Suprapubic skin (tissue), 4 donors: ENCODE measurements around the gene L3MBTL1. TPM values are rescaled to one million over a fixed set of nuclear protein-coding genes. Genes with fewer than 3 reads are reported as not detected.
A peak's percentile ranks its signal among the peaks of the same experiment; 100 is the strongest.

Experiments
- DNase-seq, 2 donors: peaks; one replicate each; pipeline ENCODE4 v3.0.0-alpha.2; 2019; ENCODE audit warnings: low spot score in 2 of 2
- H3K27ac ChIP-seq: fragments of 200-600 bp; sonication (generic); one replicate; pipeline ENCODE4 v1.5.1; 2019
- H3K27me3 ChIP-seq: fragments of 200-600 bp; sonication (generic); one replicate; pipeline ENCODE4 v1.5.1; 2019
- H3K36me3 ChIP-seq: fragments of 200-600 bp; sonication (generic); one replicate; pipeline ENCODE4 v1.5.1; 2019
- H3K4me1 ChIP-seq: fragments of 200-600 bp; sonication (generic); one replicate; pipeline ENCODE4 v1.5.1; 2019
- H3K4me3 ChIP-seq: fragments of 200-600 bp; sonication (generic); one replicate; pipeline ENCODE4 v1.5.1; 2019; ENCODE audit warnings: mild to moderate bottlenecking
- H3K9me3 ChIP-seq: fragments of 200-600 bp; sonication (generic); one replicate; pipeline ENCODE4 v1.5.1; 2019
- CTCF ChIP-seq, 2 donors: fragments of 200-600 bp in 1 of 2; fragments of 450-650 bp in 1 of 2; sonication (generic) in 1 of 2; IDR thresholded peaks; one replicate each; pipeline ENCODE4 v1.5.1; 2016 to 2019; ENCODE audit warnings: antibody characterized with exemption in 2 of 2, mild to moderate bottlenecking in 1 of 2, moderate library complexity in 1 of 2
- EP300 ChIP-seq: sonication (generic); formaldehyde crosslinking; IDR thresholded peaks from one replicate; pipeline ENCODE4 v1.6.1; 2017; ENCODE audit warnings: antibody characterized with exemption
- POLR2A ChIP-seq, 2 donors: fragments of 450-650 bp; IDR thresholded peaks; one replicate each; pipeline ENCODE4 v1.6.1; 2017; ENCODE audit warnings: antibody characterized with exemption in 2 of 2, mild to moderate bottlenecking in 2 of 2, moderate library complexity in 2 of 2
- POLR2AphosphoS5 ChIP-seq, 3 donors: sonication (generic); formaldehyde crosslinking; IDR thresholded peaks; one replicate each; pipeline ENCODE4 v1.6.1; 2017; ENCODE audit warnings: antibody characterized with exemption in 3 of 3
- WGBS: methylation state at CpG from one replicate; pipeline ENCODE4 v1.1.5; 2018; 5-methylcytosine and 5-hydroxymethylcytosine counted together
- total RNA-seq, 4 donors: library from RNA; depleted of rRNA; stranded (reverse); fragments of >200 nt; gene quantifications; one replicate each; pipeline ENCODE4 v1.1.0, GENCODE V29; 2016

Gene L3MBTL1
- total RNA-seq, 4 donors from 2014 or later: 8.9 to 39.7 (median 14.6) TPM

DNA sequence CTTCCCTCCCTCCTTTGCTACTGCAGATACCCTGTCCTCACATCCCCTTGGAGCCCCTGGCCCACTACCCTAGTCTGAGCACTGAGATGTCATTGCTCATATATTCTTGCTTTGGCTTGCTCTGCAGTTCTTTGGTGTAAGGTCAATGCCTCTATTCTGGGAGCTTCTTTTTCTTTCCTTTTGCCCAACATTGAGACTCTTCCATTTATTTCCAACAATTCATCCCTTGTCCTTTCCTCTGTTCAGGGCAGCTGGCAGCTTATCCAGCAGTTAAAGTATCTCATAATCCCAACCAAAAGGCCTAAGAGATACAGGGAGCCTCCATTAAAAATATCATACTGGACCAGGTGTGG is 23.6 kb downstream of the L3MBTL1 start:
- Histone ChIP-seq H3K4me3 (no peak overlapping the region), H3K27ac (no peak overlapping the region), H3K9me3 (no peaks in the 10 kb centered on the region), H3K36me3 (peaks cover 15% of the 10 kb centered on the region), H3K27me3 (no peaks in the 10 kb centered on the region), H3K4me1 (no peaks in the 10 kb centered on the region)
- no peak for DNase-seq
- TF ChIP-seq CTCF (IDR thresholded peaks at IDR 0.05) (no peak), EP300 (no peak), POLR2A (IDR thresholded peaks at IDR 0.05) (no peak), POLR2AphosphoS5 (IDR thresholded peaks at IDR 0.05) (no peak)

- H3K27ac ChIP-seq: no peak overlapping the region
- H3K27me3 ChIP-seq: no peaks in the 10 kb centered on the region
- H3K36me3 ChIP-seq: peaks cover 25% of the 10 kb centered on the region
- DNase-seq: peak in 1 of 2 donors; percentile 74
- no peaks in the 10 kb centered on the region for H3K9me3 ChIP-seq
- H3K4me1 ChIP-seq: no peaks in the 10 kb centered on the region
- 95% methylated on average over 9 of the region's 9 CpGs for WGBS
- H3K4me3 ChIP-seq: no peak overlapping the region
- TF ChIP-seq POLR2AphosphoS5 (IDR thresholded peaks at IDR 0.05) (no peak), CTCF (IDR thresholded peaks at IDR 0.05) (no peak), EP300 (no peak), POLR2A (IDR thresholded peaks at IDR 0.05) (no peak)
Observed at GRCh38 chr20:43532416-43533055, 25.0 kb downstream of the L3MBTL1 start.

- H3K4me3 ChIP-seq: no peak overlapping the region
- DNase-seq: peak in 1 of 2 donors; percentile 37
- TF ChIP-seq CTCF (IDR thresholded peaks at IDR 0.05) (no peak), EP300 (no peak), POLR2AphosphoS5 (IDR thresholded peaks at IDR 0.05) (no peak), POLR2A (IDR thresholded peaks at IDR 0.05) (no peak)
- no peaks in the 10 kb centered on the region for H3K27me3 ChIP-seq
- H3K4me1 ChIP-seq: no peaks in the 10 kb centered on the region
- no peaks in the 10 kb centered on the region for H3K9me3 ChIP-seq
- H3K27ac ChIP-seq: no peak overlapping the region
- peaks cover 25% of the 10 kb centered on the region for H3K36me3 ChIP-seq
Observed at GRCh38 chr20:43533060-43533459, 25.6 kb downstream of the L3MBTL1 start.

- 98% methylated on average over 6 of the region's 7 CpGs for WGBS
- Histone ChIP-seq H3K4me1 (no peaks in the 10 kb centered on the region), H3K36me3 (peaks cover 25% of the 10 kb centered on the region), H3K27ac (no peak overlapping the region), H3K9me3 (no peaks in the 10 kb centered on the region), H3K27me3 (no peaks in the 10 kb centered on the region), H3K4me3 (no peak overlapping the region)
- DNase-seq: peak in 1 of 2 donors; percentile 44
- no peak for TF ChIP-seq POLR2A (IDR thresholded peaks at IDR 0.05)
- TF ChIP-seq POLR2AphosphoS5 (IDR thresholded peaks at IDR 0.05): no peak
- TF ChIP-seq CTCF (IDR thresholded peaks at IDR 0.05): no peak
- TF ChIP-seq EP300: no peak
Observed at GRCh38 chr20:43534016-43534415, 26.5 kb downstream of the L3MBTL1 start.

DNA sequence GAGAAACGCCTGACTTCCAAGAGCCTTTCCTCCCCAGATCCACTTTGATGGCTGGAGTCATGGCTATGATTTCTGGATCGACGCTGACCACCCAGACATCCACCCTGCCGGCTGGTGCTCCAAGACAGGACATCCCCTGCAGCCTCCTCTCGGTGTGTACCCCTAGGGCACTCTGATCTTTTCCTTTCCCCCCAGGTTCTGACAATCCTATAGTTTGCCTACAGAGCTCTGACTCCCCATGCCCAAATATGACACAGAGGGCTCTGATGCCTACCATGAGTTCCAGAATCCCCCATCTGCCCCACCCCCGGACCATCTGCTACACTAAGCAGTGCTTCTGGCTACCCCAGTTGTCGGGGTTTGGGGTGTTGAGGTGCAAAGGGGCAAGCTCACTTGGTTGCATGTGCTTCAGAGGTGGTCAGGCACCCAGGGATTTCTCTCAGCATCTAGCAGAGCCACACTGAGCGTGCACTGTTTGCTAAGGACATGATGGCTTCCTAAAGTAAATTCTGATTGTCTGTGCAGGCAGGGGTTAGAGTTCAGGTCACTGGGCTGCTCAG is 27.4 kb downstream of the L3MBTL1 start:
- H3K27ac ChIP-seq: no peak overlapping the region
- H3K36me3 ChIP-seq: peaks cover 25% of the 10 kb centered on the region
- DNase-seq: peak; percentile 17 to 34
- no peaks in the 10 kb centered on the region for H3K27me3 ChIP-seq
- no peaks in the 10 kb centered on the region for H3K9me3 ChIP-seq
- H3K4me3 ChIP-seq: no peak overlapping the region
- TF ChIP-seq EP300: no peak
- TF ChIP-seq POLR2AphosphoS5 (IDR thresholded peaks at IDR 0.05): no peak
- WGBS: 88% methylated on average over 7 of the region's 8 CpGs
- H3K4me1 ChIP-seq: no peaks in the 10 kb centered on the region
